HG03469 (cell line): Measurements from ENCODE around the gene HTRA2.
"Not testable (repeated sequence)": the region's sequence is repeated elsewhere in the genome, so short reads cannot be mapped to it uniquely, and the experiment has no call there.

Experiments used
- ATAC-seq: cut with Tn5 transposase; IDR thresholded peaks from one replicate; pipeline ENCODE4 v1.9.1; 2021; ENCODE audit warnings: mild to moderate bottlenecking, moderate library complexity, moderate number of reproducible peaks; ENCODE audit not compliant: unreplicated experiment

The HTRA2 gene

DNA sequence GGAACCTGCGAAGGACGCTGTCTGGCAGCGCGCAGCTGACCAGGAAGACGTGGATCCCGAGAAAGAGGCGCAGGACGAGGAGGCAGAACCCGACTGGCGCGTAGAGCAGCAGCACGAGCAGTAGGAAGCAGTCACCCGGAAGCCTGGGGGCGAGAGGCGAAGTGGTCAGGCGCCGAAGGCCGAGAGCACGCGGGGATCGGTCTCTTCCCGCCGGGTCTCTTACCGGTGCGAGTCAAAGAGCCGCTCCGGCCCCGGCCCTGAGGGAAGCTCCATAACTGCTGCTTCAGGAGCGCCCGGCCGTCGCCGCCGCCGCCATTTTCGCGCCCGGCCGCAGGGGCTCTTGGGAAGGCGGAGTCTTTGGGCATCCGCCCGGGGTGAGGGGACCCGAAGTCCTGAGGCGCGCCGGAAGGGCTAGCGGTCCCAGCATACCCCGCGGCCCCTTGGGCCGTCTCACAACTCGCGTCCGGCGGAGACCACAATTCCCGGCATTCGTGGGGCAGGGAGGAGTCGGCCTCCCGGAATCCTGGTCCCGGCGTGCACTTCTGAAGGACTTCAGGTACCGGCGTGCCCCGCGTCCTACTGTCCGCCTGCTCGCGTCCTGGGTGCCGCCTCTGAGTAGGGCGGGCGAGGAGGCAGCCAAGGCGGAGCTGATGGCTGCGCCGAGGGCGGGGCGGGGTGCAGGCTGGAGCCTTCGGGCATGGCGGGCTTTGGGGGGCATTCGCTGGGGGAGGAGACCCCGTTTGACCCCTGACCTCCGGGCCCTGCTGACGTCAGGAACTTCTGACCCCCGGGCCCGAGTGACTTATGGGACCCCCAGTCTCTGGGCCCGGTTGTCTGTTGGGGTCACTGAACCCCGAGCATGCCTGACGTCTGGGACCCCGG, at the start of gene HTRA2, which contains the start of gene AUP1:
Gene HTRA2, plus strand, starts transcription at position 577 of the 882 bp plus-strand sequence. Its CDS starts 74 bp downstream, at position 651.
Gene AUP1, minus strand, starts transcription at position 350 of the 882 bp plus-strand sequence. Its CDS starts 77 bp downstream, at position 273.
- ATAC-seq: peak; percentile 75

GRCh38 chr2:74481431-74481830, 48.3 kb upstream of the HTRA2 start:
- ATAC-seq: no peak

DNA sequence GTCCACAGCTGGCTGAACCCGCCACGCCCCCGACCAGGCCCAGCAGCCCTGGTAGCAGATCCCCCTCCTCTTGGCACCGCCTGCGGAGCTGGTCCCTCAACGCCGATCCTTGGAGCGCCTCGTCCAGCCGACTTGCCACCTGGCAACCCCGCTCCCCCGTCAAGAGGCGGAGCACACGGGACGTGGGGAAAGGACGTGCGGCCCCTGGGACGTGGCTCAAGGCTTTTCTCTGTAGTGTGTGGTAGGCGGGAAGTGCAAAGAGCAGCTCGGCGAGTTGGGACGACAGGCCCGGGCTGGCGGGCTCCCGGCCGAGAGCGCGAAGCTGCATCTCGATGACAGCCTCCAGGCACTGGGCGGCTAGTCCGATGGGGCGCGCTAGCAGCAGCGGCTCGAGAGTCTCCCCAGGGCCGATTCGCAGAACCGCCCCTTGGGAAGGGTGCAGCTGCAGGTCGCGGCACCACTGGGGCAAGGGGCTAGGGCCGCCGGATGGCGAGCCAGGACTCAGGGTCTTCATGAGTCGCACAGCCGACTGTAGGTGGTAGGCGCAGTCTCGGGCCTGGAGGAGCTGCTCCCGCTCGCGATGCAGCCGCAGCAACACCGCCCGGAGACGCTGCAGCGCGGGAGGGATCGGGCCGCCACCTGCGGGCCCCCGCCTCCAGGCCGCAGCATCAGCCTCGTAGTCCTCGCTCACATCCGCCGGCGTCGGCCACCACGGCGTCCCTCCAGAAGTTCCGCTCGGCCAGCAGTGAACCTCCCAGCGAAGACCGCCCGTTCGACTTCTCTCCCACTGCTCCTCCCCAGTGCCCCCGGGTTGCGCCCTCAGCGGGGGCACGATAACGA, 47.6 kb upstream of the HTRA2 start:
- peak; percentile 30 for ATAC-seq

- peak; percentile 64 for ATAC-seq
Measured at GRCh38 chr2:74482801-74483674, 46.7 kb upstream of the HTRA2 start, which contains the start of the genes CCDC142 and TTC31. CCDC142 (minus strand) TSS chr2:74482998; CDS start chr2:74482837, 161 bp downstream. TTC31 (plus strand) TSS chr2:74483081; CDS start chr2:74483096, 15 bp downstream.

DNA sequence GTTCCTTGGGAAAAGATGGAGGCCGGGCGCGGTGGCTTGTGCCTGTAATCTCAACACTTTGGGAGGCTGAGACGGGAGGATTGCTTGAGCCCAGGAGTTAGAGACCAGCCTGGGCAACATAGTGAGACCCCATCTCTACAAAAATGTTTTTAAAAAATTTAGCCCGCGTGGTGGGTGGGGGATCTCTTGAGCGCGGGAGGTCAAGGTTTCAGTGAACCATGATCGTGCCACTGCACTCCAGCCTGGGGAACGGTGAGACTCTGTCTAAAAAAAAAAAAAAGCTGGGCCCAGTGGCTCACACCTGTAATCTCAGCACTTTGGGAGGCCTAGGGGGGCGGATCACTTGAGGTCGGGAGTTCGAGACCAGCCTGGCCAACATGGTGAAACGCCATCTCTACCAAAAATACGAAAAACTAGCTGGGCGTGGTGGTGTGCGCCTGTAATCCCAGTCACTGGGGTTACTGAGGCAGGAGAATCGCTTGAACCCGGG, 46.0 kb upstream of the HTRA2 start:
- not testable (repeated sequence) for ATAC-seq

GRCh38 chr2:74486141-74486540, 43.6 kb upstream of the HTRA2 start:
- ATAC-seq: no peak

- no peak for ATAC-seq
Measured at GRCh38 chr2:74488643-74489481, 40.9 kb upstream of the HTRA2 start.

- no peak for ATAC-seq
Measured at GRCh38 chr2:74489906-74490305, 39.8 kb upstream of the HTRA2 start.

- ATAC-seq: no peak
Measured at GRCh38 chr2:74491648-74492544, 37.8 kb upstream of the HTRA2 start.

DNA sequence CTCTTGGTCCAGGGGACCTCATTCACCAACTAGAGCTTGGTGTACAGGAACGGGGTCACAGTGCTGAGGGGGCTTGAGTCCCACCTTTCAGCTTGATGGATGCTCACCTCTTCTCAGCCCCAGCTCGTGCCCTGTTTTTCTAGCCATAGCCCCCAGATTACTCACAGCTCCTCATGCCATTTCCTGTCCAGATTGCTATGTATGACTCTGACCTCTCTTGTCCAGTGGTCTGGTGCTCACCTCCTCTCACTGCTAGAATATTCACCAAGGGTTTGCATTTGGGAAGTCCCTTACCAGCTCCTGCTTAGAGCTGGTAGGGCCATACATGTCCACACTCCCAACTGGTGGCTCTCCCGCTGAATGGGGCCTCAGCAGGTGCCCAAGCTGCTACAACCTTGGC, 36.2 kb upstream of the HTRA2 start:
- ATAC-seq: no peak

DNA sequence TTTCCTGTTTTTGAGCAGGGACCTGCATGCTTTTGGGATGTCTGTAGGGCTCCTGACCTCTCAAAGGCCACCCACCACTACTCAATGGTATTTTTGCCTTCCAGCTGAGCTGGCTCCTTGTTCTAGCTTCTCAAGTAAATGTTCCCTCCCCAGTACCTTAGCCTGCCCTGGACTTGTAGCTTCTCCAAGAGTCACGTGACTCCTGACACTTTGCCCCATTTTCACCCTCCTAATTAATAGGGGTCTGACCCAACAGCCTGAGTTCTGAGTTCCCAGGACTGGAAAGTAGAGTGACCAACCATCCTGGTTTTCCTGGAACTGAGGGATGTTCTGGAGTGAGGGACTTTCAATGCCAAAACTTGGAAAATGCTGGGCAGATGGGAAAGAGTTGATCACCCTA, 34.3 kb upstream of the HTRA2 start:
- ATAC-seq: no peak

- no peak for ATAC-seq
Measured at GRCh38 chr2:74496997-74497776, 32.5 kb upstream of the HTRA2 start.

GRCh38 chr2:74497777-74498499, 31.8 kb upstream of the HTRA2 start:
- ATAC-seq: no peak

DNA sequence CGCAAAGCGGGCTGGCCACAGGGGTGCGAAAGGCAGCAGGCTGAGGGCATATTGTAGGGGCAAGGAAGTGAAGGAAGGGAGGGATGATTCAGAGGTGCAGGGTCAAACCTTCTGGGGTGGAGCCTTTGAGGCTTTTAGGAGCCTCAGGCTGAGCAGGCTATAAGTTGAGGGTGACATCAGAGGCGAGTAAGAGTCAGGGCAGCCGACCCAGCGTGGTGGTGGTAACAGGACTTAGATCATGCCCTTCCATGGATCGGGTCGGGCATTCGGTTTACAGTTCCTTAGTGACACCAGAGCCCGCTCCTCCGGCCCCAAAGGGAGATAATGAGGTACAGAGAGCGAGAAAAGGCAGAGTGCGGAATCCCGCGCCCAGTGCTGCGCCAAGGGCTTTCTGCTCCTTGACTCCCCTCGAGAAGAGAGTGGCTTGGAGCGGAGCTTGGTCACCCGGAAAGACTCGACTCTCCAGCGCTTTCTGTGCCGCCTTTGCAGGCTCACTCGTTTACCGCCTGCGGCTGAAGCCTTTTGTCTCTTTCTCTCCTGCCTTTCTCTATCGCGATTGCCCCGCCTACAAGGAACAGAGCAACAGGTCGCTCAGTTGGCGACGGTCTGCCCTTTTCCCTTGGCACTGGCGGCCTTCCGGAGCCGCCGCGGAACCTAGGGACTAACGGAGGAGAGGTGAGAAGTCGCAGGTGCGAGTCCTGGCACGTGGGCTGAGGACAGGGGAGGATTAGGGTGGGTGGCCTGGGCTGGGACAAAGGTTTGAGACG, 31.1 kb upstream of the HTRA2 start:
- ATAC-seq: no peak

- ATAC-seq: no peak
Measured at GRCh38 chr2:74499267-74499939, 30.3 kb upstream of the HTRA2 start, which contains the start of gene LBX2. LBX2 (minus strand) TSS chr2:74499603; CDS start chr2:74499537, 66 bp downstream.
